GM18907 (cell line): ENCODE measurements around the gene ZNF527.
"Not testable (repeated sequence)": the region's sequence is repeated elsewhere in the genome, so short reads cannot be mapped to it uniquely, and the experiment has no call there.

ENCODE experiments used
- ATAC-seq: cut with Tn5 transposase; IDR thresholded peaks from one replicate; pipeline ENCODE4 v1.9.1; 2021; ENCODE audit warnings: mild to moderate bottlenecking, moderate library complexity; ENCODE audit not compliant: unreplicated experiment

Gene ZNF527

DNA sequence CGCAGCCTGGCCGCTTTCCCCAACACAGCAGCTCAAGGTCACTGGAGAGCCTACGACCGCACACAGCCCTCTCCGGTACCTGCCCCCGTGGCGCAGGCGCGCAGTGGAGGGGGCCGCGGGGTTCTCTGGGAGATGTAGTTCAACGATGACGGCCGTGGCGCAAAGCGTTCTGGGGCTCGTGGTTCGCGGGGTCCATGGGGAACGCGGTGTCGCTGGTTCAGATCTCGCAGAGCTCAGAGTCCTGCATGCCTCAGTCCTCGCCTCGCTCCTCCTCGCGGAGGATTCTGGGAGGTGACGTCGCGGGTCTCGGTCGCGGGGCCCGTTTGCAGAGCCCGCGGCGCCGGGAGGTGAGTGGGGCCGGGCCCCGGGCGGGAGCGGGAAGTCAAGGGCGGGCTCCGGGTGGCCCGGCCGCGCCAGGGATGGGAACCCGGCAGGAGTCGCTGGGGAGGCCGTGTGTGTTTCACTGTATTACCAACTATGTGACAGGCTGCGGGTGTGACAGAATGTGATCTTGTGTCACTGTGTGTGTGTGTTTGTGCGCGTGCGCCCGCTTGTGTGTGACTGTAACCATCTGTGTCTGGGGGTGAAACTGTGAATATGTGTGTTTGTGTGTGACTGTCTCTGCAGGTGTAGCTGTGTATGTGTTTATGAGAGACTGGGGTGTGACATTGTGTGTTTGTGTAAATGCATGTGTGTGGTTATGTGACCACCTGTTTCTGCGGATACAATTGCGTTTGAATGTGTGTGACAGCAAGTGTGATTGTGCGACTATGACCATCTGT is at the start of gene ZNF527:
Gene ZNF527, plus strand, starts transcription at position 220 of the 782 bp plus-strand sequence. CDS start 3,100 bp downstream, outside the sequence.
- peak; percentile 93 for ATAC-seq

- no peak for ATAC-seq
Observed at GRCh38 chr19:37329686-37330085, 41.2 kb upstream of the ZNF527 start.

DNA sequence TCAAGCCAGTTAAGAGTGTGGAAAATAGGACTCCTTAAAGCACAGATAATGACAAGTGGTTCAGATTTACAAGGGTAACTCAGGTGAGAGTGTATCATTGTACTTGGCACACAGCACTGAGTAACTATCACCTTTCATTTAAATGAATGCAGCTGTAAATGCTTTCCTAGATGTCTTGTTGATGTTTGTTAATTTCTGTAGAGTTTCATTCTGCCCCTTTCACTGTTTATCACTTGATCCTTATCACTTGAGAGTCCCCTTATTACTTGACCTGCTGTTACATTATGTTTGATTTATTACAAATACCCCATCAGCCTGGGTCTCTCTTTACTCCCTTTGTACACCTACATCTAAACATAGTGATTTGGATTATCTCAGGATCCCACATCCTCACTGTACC is 38.1 kb upstream of the ZNF527 start:
- no peak for ATAC-seq

DNA sequence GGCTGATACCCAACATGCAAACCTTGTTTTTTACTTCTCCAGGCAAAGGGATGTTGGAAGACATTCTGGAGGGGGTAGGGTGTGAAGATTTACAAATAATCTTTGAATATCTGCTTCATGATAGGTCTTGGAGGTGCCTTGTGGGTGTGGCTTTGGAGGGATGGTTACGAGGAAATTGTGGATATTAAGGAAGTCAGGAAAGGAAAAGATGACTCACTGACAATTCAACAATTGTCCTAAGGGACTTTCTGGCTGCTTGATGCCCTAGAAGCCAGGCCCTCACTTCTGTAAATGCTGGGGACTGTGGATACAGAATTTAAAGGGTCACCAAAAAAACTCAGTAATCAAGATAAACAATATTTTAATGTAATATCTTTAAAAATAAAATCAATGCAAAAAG is 37.4 kb upstream of the ZNF527 start:
- no peak for ATAC-seq

DNA sequence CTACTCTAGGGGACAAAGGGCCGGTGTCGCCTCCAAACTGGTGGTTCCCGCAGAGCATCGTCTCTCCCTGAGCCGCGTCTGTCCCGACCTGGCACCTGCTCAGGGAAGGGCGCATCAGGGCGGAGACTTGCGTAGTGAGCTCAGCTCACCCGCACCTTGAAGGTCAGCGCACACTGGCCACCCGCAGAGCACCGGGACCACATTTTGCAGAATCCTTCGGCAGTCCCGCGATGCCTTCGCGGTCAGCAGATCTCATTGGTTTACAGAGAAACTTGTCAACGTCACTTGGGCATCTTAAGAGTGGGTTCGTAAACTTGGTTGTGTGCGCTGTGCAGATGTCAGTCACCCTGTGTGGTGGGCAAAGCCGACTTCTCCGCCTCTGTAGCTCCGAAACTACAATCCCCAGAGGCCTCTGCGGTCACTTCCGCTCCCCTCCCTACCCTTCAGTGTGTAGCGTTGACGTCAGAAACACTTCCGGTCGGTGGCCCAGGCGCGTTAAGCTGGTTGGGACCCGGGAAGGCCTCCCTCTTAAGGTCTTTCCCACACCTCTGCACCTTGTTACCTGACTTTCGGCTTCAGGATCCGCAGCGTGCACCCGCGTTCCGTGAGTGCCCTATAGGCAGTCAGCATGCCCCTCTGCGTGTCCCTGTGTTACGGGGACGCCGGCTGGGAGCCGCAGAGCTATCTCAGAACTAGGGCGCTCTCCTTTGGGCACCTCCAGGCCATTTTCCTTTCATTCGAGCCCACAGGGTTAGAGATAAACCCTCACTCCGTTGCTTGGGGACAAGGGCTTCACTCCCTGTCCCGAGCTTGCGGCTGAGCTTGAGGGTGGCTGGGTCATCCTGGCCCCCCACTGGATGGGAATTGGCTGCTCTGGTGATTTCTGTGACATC is 36.5 kb upstream of the ZNF527 start:
- peak; percentile 68 for ATAC-seq

DNA sequence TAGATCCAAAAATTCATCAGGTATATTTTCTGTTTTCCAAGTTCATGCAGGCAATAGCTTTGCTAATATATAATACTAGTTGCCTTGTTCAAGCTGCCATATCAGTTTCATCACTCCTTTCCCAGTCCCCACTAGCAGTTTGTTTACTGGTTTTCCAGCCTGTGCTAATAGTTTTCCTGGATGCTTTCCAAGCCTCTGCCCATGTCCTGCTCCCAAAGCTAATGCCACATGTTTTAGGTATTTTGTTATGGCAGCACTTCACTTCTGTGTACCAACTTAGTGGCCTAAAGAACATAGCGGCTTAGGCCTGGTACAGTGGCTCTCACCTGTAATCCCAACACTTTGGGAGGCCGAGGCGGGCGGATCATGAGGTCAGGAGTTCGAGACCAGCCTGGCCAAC is 28.1 kb upstream of the ZNF527 start:
- ATAC-seq = no peak

DNA sequence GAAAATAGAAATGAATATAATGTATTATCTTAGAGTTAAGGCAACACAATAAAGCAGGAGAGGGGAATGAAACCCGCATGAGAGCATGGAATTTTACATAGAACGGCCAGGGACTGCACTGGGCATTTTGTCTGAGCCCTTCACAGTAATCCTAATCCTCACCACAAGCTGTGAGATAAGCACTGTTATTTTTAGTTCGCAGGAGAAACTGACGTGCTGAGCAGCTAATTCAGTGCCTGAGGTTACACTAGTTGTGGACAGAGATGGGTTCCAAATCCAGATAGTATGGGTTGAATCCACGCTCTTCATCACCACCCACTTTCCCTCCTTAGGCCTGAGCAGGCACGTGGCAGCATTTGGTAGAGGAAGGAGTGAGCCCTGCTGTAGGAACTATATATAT is 24.8 kb upstream of the ZNF527 start:
- ATAC-seq = no peak

DNA sequence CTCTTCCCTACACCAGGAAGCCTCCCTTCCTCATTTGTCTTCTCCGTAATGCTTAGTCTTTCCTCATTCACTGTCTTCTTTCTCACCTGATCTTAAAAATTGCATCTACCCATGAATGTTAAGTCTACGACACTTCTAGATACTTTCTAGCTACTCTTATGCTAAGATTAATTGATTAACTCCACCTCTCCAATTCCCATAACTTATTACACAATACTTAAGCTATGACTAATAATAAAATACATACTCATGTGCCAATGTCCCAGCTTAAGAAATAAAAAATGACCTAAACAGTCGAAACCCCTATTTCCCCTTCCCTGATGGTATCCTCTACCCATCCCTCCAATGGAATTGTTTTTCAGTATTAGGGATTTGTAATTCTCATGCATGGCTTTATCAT is 22.8 kb upstream of the ZNF527 start:
- ATAC-seq = no peak

DNA sequence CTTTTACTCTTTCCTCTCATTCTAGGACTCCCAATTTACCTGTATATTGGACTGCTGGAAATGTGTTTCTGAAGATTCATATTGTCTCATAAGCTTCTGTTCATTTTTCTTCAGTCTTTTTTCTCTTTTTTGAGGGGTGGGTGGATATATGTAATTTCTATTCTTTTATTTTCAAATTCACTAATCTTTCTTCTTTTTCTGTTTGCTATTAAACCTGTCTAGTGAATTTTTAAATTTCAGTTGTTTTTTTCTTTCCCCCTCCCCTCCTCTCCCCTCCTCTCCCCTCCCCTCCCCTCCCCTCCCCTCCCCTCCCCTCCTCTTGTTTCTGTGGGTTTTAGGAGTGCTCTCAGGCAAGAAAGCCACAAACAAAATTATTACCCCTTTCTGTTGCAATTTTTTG is 16.9 kb upstream of the ZNF527 start:
- ATAC-seq = no peak

- ATAC-seq = no peak
Observed at GRCh38 chr19:37355901-37356300, 15.0 kb upstream of the ZNF527 start.

- no peak for ATAC-seq
Observed at GRCh38 chr19:37361994-37362393, 8.9 kb upstream of the ZNF527 start.

DNA sequence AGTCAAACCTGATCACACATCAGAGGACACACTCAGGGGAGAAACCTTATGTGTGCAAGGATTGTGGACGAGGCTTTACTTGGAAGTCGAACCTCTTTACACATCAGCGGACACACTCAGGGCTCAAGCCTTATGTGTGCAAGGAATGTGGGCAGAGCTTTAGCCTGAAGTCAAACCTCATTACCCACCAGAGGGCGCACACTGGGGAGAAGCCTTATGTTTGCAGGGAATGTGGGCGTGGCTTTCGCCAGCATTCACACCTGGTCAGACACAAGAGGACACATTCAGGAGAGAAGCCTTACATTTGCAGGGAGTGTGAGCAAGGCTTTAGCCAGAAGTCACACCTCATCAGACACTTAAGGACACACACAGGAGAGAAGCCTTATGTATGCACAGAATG is 8.2 kb upstream of the ZNF527 start:
- ATAC-seq = no peak

DNA sequence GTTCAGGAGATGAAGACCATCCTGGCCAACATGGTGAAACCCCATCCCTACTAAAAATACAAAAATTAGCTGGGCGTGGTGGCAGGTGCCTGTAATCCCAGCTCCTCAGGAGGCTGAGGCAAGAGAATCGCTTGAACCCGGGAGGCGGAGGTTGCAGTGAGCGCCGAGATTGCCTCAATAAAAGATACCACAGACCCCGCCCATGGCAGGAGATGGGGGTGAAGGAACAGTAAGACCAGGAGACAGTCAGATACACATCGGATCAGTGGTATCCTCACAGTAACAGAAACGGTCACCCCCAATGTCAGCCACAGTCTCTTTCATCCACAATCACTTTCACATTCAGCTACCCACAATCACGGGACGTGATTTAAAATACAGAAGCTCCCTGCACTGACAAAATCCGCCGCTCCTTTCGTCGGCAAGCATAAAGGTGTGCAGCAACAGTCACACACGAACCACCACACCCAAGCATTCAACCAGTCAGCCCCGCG is 466 bp upstream of the ZNF527 start:
- ATAC-seq = peak; percentile 34

- no peak for ATAC-seq
Observed at GRCh38 chr19:37389234-37389633, 18.3 kb downstream of the ZNF527 start.

GRCh38 chr19:37391399-37391798 is 20.5 kb downstream of the ZNF527 start:
- not testable (repeated sequence) for ATAC-seq

- ATAC-seq = no peak
Observed at GRCh38 chr19:37401078-37401477, 30.2 kb downstream of the ZNF527 start.

DNA sequence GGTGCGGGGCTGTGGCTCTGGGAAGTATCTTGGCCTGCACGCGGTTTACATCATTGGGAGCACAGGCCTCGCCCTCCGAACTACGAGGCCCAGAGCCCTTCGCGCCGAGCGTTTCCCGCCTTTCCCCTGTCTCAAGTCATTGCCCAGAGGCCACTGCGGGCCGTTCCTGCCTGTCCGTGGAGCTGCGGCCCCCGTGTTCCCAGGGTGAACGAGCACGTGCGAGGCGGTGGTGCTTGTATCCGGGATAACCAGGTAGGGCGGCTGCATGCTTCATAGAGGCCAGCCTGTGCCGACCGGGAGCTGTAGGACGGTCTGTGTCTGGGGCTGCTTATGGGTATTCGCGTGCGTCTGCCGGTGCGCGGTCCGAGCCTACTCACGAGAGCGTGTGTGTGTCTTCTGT is 32.5 kb downstream of the ZNF527 start:
- no peak for ATAC-seq

GRCh38 chr19:37406140-37406846 is 35.4 kb downstream of the ZNF527 start:
- ATAC-seq = not testable (repeated sequence)

DNA sequence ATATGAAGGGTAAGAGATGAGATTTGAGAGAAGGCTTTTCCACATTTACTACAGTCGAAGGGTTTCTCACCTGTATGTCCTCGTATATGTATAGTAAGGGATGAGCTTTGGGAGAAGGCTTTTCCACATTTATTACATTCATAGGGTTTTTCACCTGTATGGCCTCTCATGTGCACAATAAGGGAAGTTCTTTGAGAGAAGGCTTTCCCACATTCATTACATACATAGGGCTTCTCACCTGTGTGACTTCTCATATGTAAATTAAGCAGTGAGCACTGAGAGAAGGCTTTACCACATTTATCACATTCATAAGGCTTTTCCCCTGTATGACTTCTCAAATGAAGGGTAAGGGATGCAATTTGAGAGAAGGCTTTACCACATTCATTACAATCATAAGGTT is 41.8 kb downstream of the ZNF527 start:
- ATAC-seq = no peak

DNA sequence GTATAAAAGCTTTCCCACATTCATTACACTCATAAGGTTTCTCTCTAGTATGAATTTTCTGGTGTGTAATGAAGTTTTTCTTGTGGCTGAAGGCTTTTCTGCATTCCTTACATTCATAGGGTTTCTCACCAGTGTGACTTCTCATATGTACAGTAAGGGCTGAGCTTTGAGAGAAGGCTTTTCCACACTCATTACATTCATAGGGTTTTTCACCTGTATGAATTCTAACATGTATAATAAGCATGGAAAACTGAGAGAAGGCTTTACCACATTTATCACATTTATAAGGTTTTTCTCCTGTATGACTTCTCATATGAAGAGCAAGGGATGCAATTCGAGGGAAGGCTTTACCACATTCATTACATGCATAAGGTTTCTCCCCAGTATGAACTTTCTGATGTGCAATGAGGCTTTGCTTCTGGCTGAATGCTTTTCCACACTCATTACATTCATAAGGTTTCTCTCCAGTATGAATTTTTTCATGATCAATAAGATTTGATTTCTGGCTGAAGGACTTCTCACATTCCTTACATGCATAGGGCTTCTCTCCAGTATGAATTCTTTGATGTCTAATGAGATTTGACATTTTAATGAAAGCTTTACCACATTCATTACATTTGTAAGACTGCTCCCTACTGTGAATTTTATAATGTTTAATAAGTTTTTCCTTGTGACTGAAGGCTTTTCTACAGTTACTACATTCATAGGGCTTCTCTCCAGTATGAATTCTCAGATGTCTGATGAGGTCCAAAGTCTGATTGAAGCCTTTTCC is 42.6 kb downstream of the ZNF527 start:
- no peak for ATAC-seq
